Measurements from ENCODE around the gene GLCCI1.

- TF ChIP-seq CTCF (IDR thresholded peaks at IDR 0.05; ENCODE audit: low read depth, low read length) (no peak), EZH2phosphoT487 (IDR thresholded peaks at IDR 0.05; ENCODE audit: low read depth) (no peak)
These were observed 23.8 kb upstream of the GLCCI1 start for GRCh38 chr7:7944619-7945282.
